Ovary (tissue), 9 donors: Measurements from ENCODE around the gene DMXL1. TPM values are rescaled to one million over a fixed set of nuclear protein-coding genes. Genes with fewer than 3 reads are reported as not detected.
"Not testable (repeated sequence)": the region's sequence is repeated elsewhere in the genome, so short reads cannot be mapped to it uniquely, and the experiment has no call there.

Experiments
- DNase-seq, 5 donors: peaks; one replicate each; pipeline ENCODE4 v3.0.0-alpha.2; 2019 to 2020
- H3K27ac ChIP-seq, 2 donors: fragments of 200-600 bp; one replicate each; pipeline versions ENCODE4 v1.5.1 to v1.8.0; 2019 to 2022
- H3K27me3 ChIP-seq: fragments of 200-600 bp; one replicate; pipeline ENCODE4 v1.8.0; 2022
- H3K36me3 ChIP-seq: fragments of 200-600 bp; sonication (generic); one replicate; pipeline ENCODE4 v1.5.1; 2019
- H3K4me1 ChIP-seq: one replicate; pipeline ENCODE4 v1.8.1; 2013; ENCODE audit warnings: mild to moderate bottlenecking, moderate library complexity; ENCODE audit not compliant: insufficient read depth
- H3K4me3 ChIP-seq: fragments of 200-600 bp; sonication (generic); one replicate; pipeline ENCODE4 v1.5.1; 2017
- H3K9me3 ChIP-seq, 2 donors: fragments of 200-600 bp in 1 of 2; sonication (generic) in 1 of 2; one replicate each; pipeline versions ENCODE4 v1.5.1 to v1.8.1; 2013 to 2019; ENCODE audit warnings: mild to moderate bottlenecking in 1 of 2, moderate library complexity in 1 of 2
- EP300 ChIP-seq: sonication (generic); formaldehyde crosslinking; IDR thresholded peaks from one replicate; pipeline ENCODE4 v1.6.1; 2017; ENCODE audit warnings: antibody characterized with exemption
- POLR2A ChIP-seq: fragments of 450-650 bp; IDR thresholded peaks from one replicate; pipeline ENCODE4 v1.6.1; 2017; ENCODE audit warnings: antibody characterized with exemption, mild to moderate bottlenecking, moderate library complexity
- WGBS, 3 donors: extraction: QIAGEN DNeasy Blood & Tissue Kit in 1 of 3; methylation state at CpG; one replicate each; pipeline versions ENCODE4 v1.1.5 to v1.1.7; 2013 to 2017; 5-methylcytosine and 5-hydroxymethylcytosine counted together
- intact Hi-C, 4 donors: fragments of 100-400 bp; cut with DNase I; formaldehyde crosslinking; loops; one replicate each; pipeline versions ENCODE4 v1.11.0 to v1.15.1; 2022 to 2023
- polyA plus RNA-seq, 2 donors: library from polyadenylated mRNA; stranded (reverse); fragments of 200-250 nt in 1 of 2; fragments of 350-450 nt in 1 of 2; fragmentation: Illumina TruSeq in 1 of 2; extraction: RNeasy Lipid Tissue Mini Kit (QIAGEN cat#74804) in 1 of 2; gene quantifications; one replicate each; pipeline ENCODE4 v1.2.3, GENCODE V29; 2013 to 2014
- total RNA-seq, 7 donors: library from RNA; depleted of rRNA in 2 of 7; stranded (reverse); fragments of >200 nt in 2 of 7; fragmentation: NEBNext Ultra II Directional in 3 of 7; extraction: Animal tissue kit (Norgen Biotek cat#: 25700) in 3 of 7; gene quantifications; one replicate each; pipeline versions ENCODE4 v1.1.0 to v1.2.4, GENCODE V29; 2016 to 2023
- TF ChIP-seq, protein P1 (sequence below), 3 donors: fragments of 450-650 bp in 2 of 3; fragments of 200-600 bp in 1 of 3; IDR thresholded peaks; one replicate each; pipeline versions ENCODE4 v1.5.1 to v1.8.0; 2016 to 2022; ENCODE audit warnings: antibody characterized with exemption in 3 of 3, mild to moderate bottlenecking in 1 of 3
- donor health status: DM: no; HTN: no; CAD: no; lungs with moderate emphysema.
- donor health status: DM: no; HTN: no; CAD: no.
- donor health status: Bipolar disorder and iron deficiency.
- donor health status: DM: yes; HTN: yes; CAD: no.
- donor health status: DM: no; HTN: no; CAD: no.
- donor health status: DM: yes; HTN: yes; CAD: no.

Gene DMXL1
- total and polyA plus RNA-seq, 9 donors, result 11.9 to 50.1 (median 39.1) TPM

DNA sequence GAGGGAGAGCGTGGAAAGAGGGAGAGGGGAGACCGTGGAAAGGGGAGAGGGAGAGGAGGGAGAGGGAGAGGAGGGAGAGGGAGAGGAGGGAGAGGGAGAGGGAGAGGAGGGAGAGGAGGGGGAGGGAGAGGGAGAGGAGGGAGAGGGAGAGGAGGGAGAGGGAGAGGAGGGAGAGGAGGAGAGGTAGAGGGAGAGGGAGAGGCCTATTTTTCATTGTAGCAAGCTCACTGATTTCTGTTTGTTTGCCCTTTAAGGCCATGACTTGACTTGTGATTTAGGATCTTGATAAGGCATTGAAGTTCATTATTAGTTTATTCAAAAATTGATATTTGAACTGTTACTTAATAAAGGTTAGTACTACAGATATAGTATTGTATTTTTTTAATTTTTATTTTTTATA, 52.4 kb downstream of the DMXL1 start:
- Histone ChIP-seq H3K27ac (no peak overlapping the region), H3K9me3 (no peaks in the 10 kb centered on the region), H3K4me3 (no peak overlapping the region), H3K27me3 (no peaks in the 10 kb centered on the region), H3K36me3 (no peaks in the 10 kb centered on the region), H3K4me1 (no peaks in the 10 kb centered on the region)
- 100% methylated on average over 2 of the region's 2 CpGs for WGBS, 3 donors
- TF ChIP-seq, protein P1, sequence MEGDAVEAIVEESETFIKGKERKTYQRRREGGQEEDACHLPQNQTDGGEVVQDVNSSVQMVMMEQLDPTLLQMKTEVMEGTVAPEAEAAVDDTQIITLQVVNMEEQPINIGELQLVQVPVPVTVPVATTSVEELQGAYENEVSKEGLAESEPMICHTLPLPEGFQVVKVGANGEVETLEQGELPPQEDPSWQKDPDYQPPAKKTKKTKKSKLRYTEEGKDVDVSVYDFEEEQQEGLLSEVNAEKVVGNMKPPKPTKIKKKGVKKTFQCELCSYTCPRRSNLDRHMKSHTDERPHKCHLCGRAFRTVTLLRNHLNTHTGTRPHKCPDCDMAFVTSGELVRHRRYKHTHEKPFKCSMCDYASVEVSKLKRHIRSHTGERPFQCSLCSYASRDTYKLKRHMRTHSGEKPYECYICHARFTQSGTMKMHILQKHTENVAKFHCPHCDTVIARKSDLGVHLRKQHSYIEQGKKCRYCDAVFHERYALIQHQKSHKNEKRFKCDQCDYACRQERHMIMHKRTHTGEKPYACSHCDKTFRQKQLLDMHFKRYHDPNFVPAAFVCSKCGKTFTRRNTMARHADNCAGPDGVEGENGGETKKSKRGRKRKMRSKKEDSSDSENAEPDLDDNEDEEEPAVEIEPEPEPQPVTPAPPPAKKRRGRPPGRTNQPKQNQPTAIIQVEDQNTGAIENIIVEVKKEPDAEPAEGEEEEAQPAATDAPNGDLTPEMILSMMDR (IDR thresholded peaks at IDR 0.05), result no peak
- TF ChIP-seq EP300 (no peak), POLR2A (no peak)
- intact Hi-C loops, result no loop called here
- DNase-seq, result no peak

DNA sequence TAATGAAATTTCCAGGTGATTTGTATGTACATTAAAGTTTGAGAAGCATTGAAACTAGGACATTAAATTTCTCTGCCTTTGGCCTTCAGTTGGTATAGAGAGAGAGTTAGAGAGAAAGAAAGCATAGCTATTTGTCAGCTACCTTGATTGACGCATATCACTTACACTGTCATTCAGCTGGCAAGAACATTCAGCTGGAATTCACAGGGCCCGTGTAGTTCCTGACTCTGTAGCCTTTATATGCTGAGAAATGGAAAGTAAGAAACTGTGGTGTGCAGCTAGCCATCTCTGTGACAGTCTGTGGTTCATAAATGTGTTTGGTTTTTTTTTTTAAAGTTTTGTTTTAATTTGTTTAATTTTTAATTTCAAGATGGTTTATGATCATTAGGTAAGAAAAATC, 58.9 kb downstream of the DMXL1 start:
- no peaks in the 10 kb centered on the region for H3K4me1 ChIP-seq
- WGBS, 3 donors, result 64 to 93% (median 85%) methylated on average over 2 of the region's 2 CpGs
- intact Hi-C loops, result no loop called here
- H3K27me3 ChIP-seq, result no peaks in the 10 kb centered on the region
- no peak overlapping the region for H3K4me3 ChIP-seq
- no peaks in the 10 kb centered on the region for H3K9me3 ChIP-seq
- TF ChIP-seq, protein P1 (IDR thresholded peaks at IDR 0.05), result no peak
- TF ChIP-seq EP300 (no peak), POLR2A (no peak)
- DNase-seq, result no peak
- no peaks in the 10 kb centered on the region for H3K36me3 ChIP-seq
- H3K27ac ChIP-seq, result no peak overlapping the region

DNA sequence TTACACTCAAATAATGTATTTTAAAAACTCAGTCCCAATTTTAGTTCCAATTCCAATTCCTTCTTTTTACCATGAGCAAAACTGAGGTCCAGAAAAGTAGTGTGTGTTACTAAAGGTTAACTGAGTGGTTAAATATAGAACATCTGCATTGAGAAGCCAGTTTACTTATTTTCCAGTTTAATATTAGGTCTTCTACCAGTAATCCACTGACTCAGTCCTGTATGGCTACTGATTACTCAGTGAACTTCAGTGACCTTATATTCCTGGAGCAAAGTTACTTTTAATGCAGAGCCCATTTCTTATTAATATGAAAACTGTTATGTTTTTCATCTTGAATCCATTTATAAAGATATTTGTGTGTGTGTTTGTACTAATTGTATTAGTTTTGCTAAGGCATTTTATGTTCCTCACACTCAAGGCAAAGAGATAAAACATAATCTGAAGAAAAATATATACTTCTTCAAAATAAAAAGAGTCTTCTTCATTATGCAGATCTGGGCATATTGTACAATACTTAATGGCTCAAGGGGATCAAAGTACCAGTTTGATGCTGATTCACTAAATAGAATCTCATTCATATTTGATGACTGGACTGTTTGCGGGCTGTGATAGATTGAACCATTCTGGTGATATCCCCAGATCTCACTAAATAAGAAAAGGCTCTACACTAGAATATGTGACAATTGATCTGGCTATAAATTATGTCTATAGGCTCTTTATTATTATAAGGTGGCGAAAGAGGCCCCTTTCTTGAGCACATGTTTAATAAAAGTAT, 60.8 kb downstream of the DMXL1 start:
- no peaks in the 10 kb centered on the region for H3K9me3 ChIP-seq
- H3K36me3 ChIP-seq, result no peaks in the 10 kb centered on the region
- TF ChIP-seq EP300 (no peak), POLR2A (no peak)
- TF ChIP-seq, protein P1 (IDR thresholded peaks at IDR 0.05), result no peak
- no peaks in the 10 kb centered on the region for H3K4me1 ChIP-seq
- intact Hi-C loops, result no loop called here
- 96 to 99% (median 98%) methylated on average over 2 of the region's 2 CpGs for WGBS, 3 donors
- H3K4me3 ChIP-seq, result no peak overlapping the region
- no peak for DNase-seq
- no peaks in the 10 kb centered on the region for H3K27me3 ChIP-seq
- H3K27ac ChIP-seq, result no peak overlapping the region

DNA sequence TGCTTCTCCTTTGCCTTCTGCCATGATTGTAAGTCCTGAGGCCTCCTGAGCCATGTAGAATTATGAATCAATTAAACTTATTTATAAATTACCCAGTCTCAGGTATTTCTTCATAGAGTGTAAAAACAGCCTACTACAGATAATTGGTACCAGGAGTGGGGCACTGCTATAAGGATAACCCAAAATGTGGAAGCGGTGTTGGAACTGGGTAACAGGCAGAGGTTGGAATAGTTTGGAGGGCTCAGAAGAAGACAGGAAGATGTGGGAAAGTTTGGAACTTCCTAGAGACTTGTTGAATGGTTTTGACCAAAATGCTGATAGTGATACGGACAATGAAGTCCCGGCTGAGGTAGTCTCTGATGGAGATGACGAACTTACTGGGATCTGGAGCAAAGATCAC, 64.9 kb downstream of the DMXL1 start:
- H3K27ac ChIP-seq, H3K9me3 ChIP-seq, H3K4me3 ChIP-seq, H3K27me3 ChIP-seq, intact Hi-C loops, H3K36me3 ChIP-seq, H3K4me1 ChIP-seq, DNase-seq: not testable (repeated sequence)
- WGBS, 3 donors, result 97 to 98% (median 97%) methylated on average over 4 of the region's 4 CpGs

DNA sequence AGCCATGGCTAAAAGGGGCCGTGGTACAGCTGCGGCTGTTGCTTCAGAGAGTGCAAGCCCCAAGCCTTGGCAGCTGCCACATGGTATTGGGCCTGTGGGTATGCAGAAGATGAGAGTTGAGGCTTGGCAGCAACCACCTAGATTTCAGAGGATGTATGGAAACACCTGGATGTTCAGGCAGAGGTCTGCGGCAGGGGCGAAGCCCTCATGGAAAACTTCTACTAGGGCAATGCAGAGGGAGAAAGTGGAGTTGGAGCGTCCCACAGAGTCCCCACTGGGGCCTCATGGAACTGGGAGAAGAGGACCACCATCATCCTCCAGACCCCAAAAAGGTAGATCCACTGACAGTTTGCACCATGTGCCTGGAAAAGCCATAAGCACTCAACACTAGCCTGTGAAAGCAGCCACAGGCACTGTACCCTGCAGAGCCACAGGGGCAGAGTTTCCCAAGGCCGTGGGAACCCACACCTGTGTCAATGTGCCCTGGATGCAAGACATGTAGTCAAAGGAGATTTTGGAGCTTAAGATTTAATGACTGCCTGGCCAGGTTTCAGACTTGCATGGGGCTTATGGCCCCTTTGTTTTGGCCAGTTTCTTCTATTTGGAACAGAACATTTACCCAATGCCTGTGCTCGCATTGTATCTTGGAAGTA, 65.9 kb downstream of the DMXL1 start:
- 99 to 100% (median 99%) methylated on average over 7 of the region's 7 CpGs for WGBS, 3 donors
- no peak for DNase-seq
- no peaks in the 10 kb centered on the region for H3K9me3 ChIP-seq
- no peaks in the 10 kb centered on the region for H3K36me3 ChIP-seq
- TF ChIP-seq EP300 (no peak), POLR2A (no peak)
- TF ChIP-seq, protein P1 (IDR thresholded peaks at IDR 0.05), result no peak
- H3K27ac ChIP-seq, result no peak overlapping the region
- intact Hi-C loops, result no loop called here
- no peaks in the 10 kb centered on the region for H3K27me3 ChIP-seq
- no peaks in the 10 kb centered on the region for H3K4me1 ChIP-seq
- H3K4me3 ChIP-seq, result no peak overlapping the region
